Testis (tissue), 3 donors: ENCODE data around the gene FAM236B. TPM values are rescaled to one million over a fixed set of nuclear protein-coding genes. Genes with fewer than 3 reads are reported as not detected.
"Not testable (repeated sequence)": the region's sequence is repeated elsewhere in the genome, so short reads cannot be mapped to it uniquely, and the experiment has no call there.

ENCODE experiments used
- DNase-seq: peaks from one replicate; pipeline ENCODE4 v3.0.0-alpha.2; 2019
- H3K27ac ChIP-seq, 2 donors: fragments of 200-600 bp; sonication (generic); one replicate each; pipeline ENCODE4 v1.5.1; 2019
- H3K27me3 ChIP-seq: fragments of 200-600 bp; sonication (generic); one replicate; pipeline ENCODE4 v1.5.1; 2019
- H3K36me3 ChIP-seq: fragments of 200-600 bp; sonication (generic); one replicate; pipeline ENCODE4 v1.5.1; 2017; ENCODE audit warnings: low read depth; ENCODE audit errors: missing control alignments
- H3K4me1 ChIP-seq: fragments of 200-600 bp; sonication (generic); one replicate; pipeline ENCODE4 v1.5.1; 2019
- H3K4me3 ChIP-seq, 2 donors: fragments of 200-600 bp; sonication (generic); one replicate each; pipeline ENCODE4 v1.5.1; 2017 to 2019
- H3K9me3 ChIP-seq: fragments of 200-600 bp; sonication (generic); one replicate; pipeline ENCODE4 v1.5.1; 2017
- POLR2A ChIP-seq: fragments of 450-650 bp; IDR thresholded peaks from one replicate; pipeline ENCODE4 v1.6.1; 2017; ENCODE audit warnings: antibody characterized with exemption, mild to moderate bottlenecking, moderate library complexity
- WGBS, 2 donors: methylation state at CpG; one replicate each; pipeline ENCODE4 v1.1.5; 2018; 5-methylcytosine and 5-hydroxymethylcytosine counted together
- intact Hi-C: fragments of 100-400 bp; cut with DNase I; formaldehyde crosslinking; loops from one replicate; pipeline ENCODE4 v1.15.1; 2023; ENCODE audit warnings: low total_unique reads
- polyA plus RNA-seq: library from polyadenylated mRNA; stranded (reverse); fragments of 350-450 nt; fragmentation: Illumina TruSeq; extraction: RNeasy Lipid Tissue Mini Kit (QIAGEN cat#74804); gene quantifications from one replicate; pipeline ENCODE4 v1.2.3, GENCODE V29; 2014; ENCODE audit warnings: low read depth, low replicate concordance; ENCODE audit not compliant: insufficient read depth
- small RNA-seq, 2 donors: library from RNA; depleted of rRNA; stranded (forward); fragments of <200 nt; gene quantifications; one replicate each; pipeline ENCODE3, GENCODE V24; 2016
- total RNA-seq, 2 donors: library from RNA; depleted of rRNA; stranded (reverse); fragments of >200 nt; gene quantifications; one replicate each; pipeline ENCODE4 v1.2.3, GENCODE V29; 2016
- TF ChIP-seq, protein P1 (sequence below), 3 experiments: fragments of 450-650 bp in 2 of 3; fragments of 200-600 bp in 1 of 3; sonication (generic) in 1 of 3; IDR thresholded peaks; one replicate each; pipeline ENCODE4 v1.5.1; 2016 to 2019; ENCODE audit warnings: antibody characterized with exemption in 3 of 3, mild to moderate bottlenecking in 2 of 3, moderate library complexity in 1 of 3

FAM236B gene
- total and polyA plus RNA-seq, 3 donors from 2014 or later, result 38.3 to 238 (median 117) TPM

DNA sequence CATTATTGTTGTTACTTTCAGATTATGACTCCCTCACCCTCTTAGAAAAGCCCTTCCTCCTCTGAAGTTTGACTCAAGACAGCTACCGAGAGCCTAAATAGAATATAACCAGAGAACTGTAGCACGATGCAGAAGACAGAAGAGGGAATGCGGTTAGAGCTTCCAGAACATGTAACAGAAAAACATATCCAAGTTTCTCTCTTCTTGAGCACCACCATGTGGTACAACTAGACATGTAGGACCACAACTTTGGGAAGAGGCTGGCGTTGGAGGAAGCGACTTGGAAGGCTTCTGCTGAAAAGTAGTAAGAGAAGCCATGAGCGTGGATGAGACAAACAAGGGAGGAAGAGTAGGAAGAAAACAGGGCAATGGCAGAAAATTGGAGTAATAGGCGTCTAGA, 36.9 kb downstream of the FAM236B start:
- H3K4me1 ChIP-seq, H3K27me3 ChIP-seq, H3K27ac ChIP-seq, H3K36me3 ChIP-seq, intact Hi-C loops, H3K4me3 ChIP-seq, DNase-seq, H3K9me3 ChIP-seq: not testable (repeated sequence)
- WGBS, 2 donors, result no CpG with 5 or more reads among the region's 7 CpGs

DNA sequence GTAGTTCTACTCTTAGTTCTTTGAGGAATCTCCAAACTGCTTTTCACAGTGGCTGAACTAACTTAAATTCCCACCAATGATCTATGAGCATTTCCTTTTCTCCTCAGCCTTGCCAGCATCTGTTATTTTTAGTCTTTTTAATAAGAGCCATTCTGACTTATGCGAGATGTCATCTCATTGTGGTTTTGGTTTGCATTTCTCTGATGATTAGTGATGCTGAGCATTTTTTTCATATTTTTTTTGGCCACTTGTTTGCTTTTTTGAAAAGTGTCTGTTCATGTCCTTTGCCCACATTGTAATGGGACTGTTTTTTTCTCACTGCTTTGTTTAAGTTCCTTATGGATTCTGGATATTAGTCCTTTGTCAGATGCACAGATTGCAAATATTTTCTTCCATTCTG, 46.9 kb downstream of the FAM236B start:
- Histone ChIP-seq H3K4me1 (no peaks in the 10 kb centered on the region), H3K27me3 (no peaks in the 10 kb centered on the region), H3K36me3 (no peaks in the 10 kb centered on the region), H3K27ac (no peak overlapping the region), H3K4me3 (no peak overlapping the region), H3K9me3 (no peaks in the 10 kb centered on the region)
- no peak for TF ChIP-seq POLR2A
- TF ChIP-seq, protein P1, sequence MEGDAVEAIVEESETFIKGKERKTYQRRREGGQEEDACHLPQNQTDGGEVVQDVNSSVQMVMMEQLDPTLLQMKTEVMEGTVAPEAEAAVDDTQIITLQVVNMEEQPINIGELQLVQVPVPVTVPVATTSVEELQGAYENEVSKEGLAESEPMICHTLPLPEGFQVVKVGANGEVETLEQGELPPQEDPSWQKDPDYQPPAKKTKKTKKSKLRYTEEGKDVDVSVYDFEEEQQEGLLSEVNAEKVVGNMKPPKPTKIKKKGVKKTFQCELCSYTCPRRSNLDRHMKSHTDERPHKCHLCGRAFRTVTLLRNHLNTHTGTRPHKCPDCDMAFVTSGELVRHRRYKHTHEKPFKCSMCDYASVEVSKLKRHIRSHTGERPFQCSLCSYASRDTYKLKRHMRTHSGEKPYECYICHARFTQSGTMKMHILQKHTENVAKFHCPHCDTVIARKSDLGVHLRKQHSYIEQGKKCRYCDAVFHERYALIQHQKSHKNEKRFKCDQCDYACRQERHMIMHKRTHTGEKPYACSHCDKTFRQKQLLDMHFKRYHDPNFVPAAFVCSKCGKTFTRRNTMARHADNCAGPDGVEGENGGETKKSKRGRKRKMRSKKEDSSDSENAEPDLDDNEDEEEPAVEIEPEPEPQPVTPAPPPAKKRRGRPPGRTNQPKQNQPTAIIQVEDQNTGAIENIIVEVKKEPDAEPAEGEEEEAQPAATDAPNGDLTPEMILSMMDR (IDR thresholded peaks at IDR 0.05), result no peak
- WGBS, 2 donors, result 78 to 84% methylated on average over 1 of the region's 1 CpG
- intact Hi-C loops, result no loop called here
- no peak for DNase-seq

DNA sequence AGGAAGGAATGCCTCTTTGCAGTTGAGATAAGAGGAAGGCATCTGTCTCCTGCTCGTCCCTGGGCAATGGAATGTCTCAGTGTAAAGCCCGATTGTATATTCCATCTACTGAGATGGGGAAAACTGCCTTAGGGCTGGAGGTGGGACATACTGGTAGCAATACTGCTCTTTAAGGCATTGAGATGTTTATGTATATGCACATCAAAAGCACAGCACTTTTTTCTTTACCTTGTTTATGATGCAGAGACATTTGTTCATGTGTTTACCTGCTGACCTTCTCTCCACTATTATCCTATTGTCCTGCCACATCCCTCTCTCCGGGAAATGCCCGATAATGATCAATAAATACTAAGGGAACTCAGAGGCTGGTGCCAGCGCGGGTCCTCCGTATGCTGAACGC, 48.8 kb downstream of the FAM236B start:
- DNase-seq, intact Hi-C loops, H3K27ac ChIP-seq, H3K27me3 ChIP-seq, H3K36me3 ChIP-seq, H3K4me3 ChIP-seq, H3K9me3 ChIP-seq, H3K4me1 ChIP-seq: not testable (repeated sequence)
- WGBS, 2 donors, result 76 to 77% methylated on average over 8 of the region's 8 CpGs

Small RNAs within 50 kb of the gene (small RNA-seq; reads per million reads assigned to genes)
- gene RNU1-112P, result 0 reads per million in 2 donors

Other genes starting within 250 kb of the FAM236B start
- 10 to 100 TPM; 25.2 to 30.3 TPM for gene HDAC8, start 209.8 kb downstream of the FAM236B start, total RNA-seq
- 8.3 TPM for gene HDAC8, start 209.8 kb downstream of the FAM236B start, polyA plus RNA-seq
- 10 to 100 TPM; 11.4 to 13.1 TPM for gene PHKA1, start 68.4 kb downstream of the FAM236B start, total RNA-seq
- gene PHKA1, start 68.4 kb downstream of the FAM236B start, polyA plus RNA-seq, result 3.6 TPM
- 1 to 10 TPM; 6.1 to 7.4 TPM for gene DMRTC1B, start 5.8 kb downstream of the FAM236B start, total RNA-seq
- 11.9 TPM for gene DMRTC1B, start 5.8 kb downstream of the FAM236B start, polyA plus RNA-seq
- not detected for gene FAM236D, start 25.6 kb upstream of the FAM236B start, total RNA-seq
- not detected for gene FAM236D, start 25.6 kb upstream of the FAM236B start, polyA plus RNA-seq
- gene FAM236C, start 130.0 kb upstream of the FAM236B start, total RNA-seq, result not detected
- gene FAM236C, start 130.0 kb upstream of the FAM236B start, polyA plus RNA-seq, result 3.4 TPM
- 100 to 1,000 TPM; 432 to 655 TPM for gene FAM236A, start 155.5 kb upstream of the FAM236B start, total RNA-seq
- gene FAM236A, start 155.5 kb upstream of the FAM236B start, polyA plus RNA-seq, result 230 TPM
- 1 to 10 TPM in 1 of 2 donors, not detected in 1; 1.9 TPM for gene DMRTC1, start 161.2 kb upstream of the FAM236B start, total RNA-seq
- 2.2 TPM for gene DMRTC1, start 161.2 kb upstream of the FAM236B start, polyA plus RNA-seq
- gene PABPC1L2B, start 220.3 kb upstream of the FAM236B start, total RNA-seq, result under 1 TPM in 1 of 2 donors, not detected in 1; 0.62 TPM
- 0.73 TPM for gene PABPC1L2B, start 220.3 kb upstream of the FAM236B start, polyA plus RNA-seq